ENCODE measurements around the gene CNN1.
"Not testable (repeated sequence)": the region's sequence is repeated elsewhere in the genome, so short reads cannot be mapped to it uniquely, and the experiment has no call there.

Gene CNN1

GRCh38 chr19:11566164-11566563 is 27.5 kb downstream of the CNN1 start:
- DNase-seq, result no peak

- DNase-seq, result peak; percentile 69
These were observed 31.4 kb downstream of the CNN1 start for GRCh38 chr19:11570039-11570462.

- not testable (repeated sequence) for DNase-seq
These were observed 34.7 kb downstream of the CNN1 start for GRCh38 chr19:11573354-11573753.

- not testable (repeated sequence) for DNase-seq
These were observed 35.1 kb downstream of the CNN1 start for GRCh38 chr19:11573763-11574162.

GRCh38 chr19:11574689-11575088 is 36.0 kb downstream of the CNN1 start:
- DNase-seq, result no peak

GRCh38 chr19:11576227-11576626 is 37.6 kb downstream of the CNN1 start:
- DNase-seq, result no peak

- no peak for DNase-seq
These were observed 39.0 kb downstream of the CNN1 start, which contains the start of gene ACP5 for GRCh38 chr19:11577451-11578257. TSS of gene ACP5 (minus strand) at chr19:11577645. CDS start at chr19:11577317, 328 bp downstream.

GRCh38 chr19:11578258-11579142 is 39.8 kb downstream of the CNN1 start:
- DNase-seq, result no peak

- DNase-seq, result no peak
These were observed 41.5 kb downstream of the CNN1 start for GRCh38 chr19:11580116-11580515.

GRCh38 chr19:11581740-11582139 is 43.1 kb downstream of the CNN1 start:
- peak; percentile 28 for DNase-seq

GRCh38 chr19:11586331-11586730 is 47.7 kb downstream of the CNN1 start:
- no peak for DNase-seq

- peak; percentile 89 for DNase-seq
These were observed 48.8 kb downstream of the CNN1 start for GRCh38 chr19:11587302-11587974.

- DNase-seq, result peak; percentile 70
These were observed 49.5 kb downstream of the CNN1 start for GRCh38 chr19:11587975-11588631.

- no peak for DNase-seq
These were observed 55.4 kb downstream of the CNN1 start for GRCh38 chr19:11594084-11594483.

GRCh38 chr19:11596156-11596555 is 57.5 kb downstream of the CNN1 start:
- DNase-seq, result no peak

- DNase-seq, result peak; percentile 99
These were observed 58.8 kb downstream of the CNN1 start, which contains the start of gene ZNF627 for GRCh38 chr19:11597202-11598102. TSS of gene ZNF627 (plus strand) at chr19:11597483. CDS start at chr19:11597628, 145 bp downstream.

- DNase-seq, result peak; percentile 49
These were observed 59.4 kb downstream of the CNN1 start for GRCh38 chr19:11598103-11598483.

GRCh38 chr19:11598746-11599145 is 60.1 kb downstream of the CNN1 start:
- DNase-seq, result no peak

GRCh38 chr19:11599704-11600103 is 61.1 kb downstream of the CNN1 start:
- not testable (repeated sequence) for DNase-seq

Data from NCI-H69 (cell line).